ENCODE results near the gene MNT.

The MNT gene

GRCh38 chr17:2374549-2375285 is 26.1 kb downstream of the MNT start:
- no peak for DNase-seq (ENCODE audit: low read depth, low spot score)
- no peak overlapping the region for H3K27ac ChIP-seq
- no peak for TF ChIP-seq FOXP2 (optimal IDR thresholded peaks at IDR 0.05; ENCODE audit: control extremely low read depth, extremely low read length, insufficient read depth)
- no peak for TF ChIP-seq EZH2 (IDR thresholded peaks at IDR 0.05)
- TF ChIP-seq POLR2AphosphoS5 (IDR thresholded peaks at IDR 0.05; ENCODE audit: borderline replicate concordance, low read depth, low read length): no peak
- H3K4me3 ChIP-seq: no peak overlapping the region
- peaks cover 3% of the 10 kb centered on the region; the same call in 1 of the 2 replicates for H3K36me3 ChIP-seq (ENCODE audit: insufficient read depth, low read length)
- H3K9me3 ChIP-seq (ENCODE audit: low read depth, low read length): no peaks in the 10 kb centered on the region
- no peak overlapping the region for H3K9ac ChIP-seq (ENCODE audit: insufficient read length)

GRCh38 chr17:2373179-2373578 is 27.7 kb downstream of the MNT start:
- DNase-seq (ENCODE audit: low read depth, low spot score): no peak
- H3K4me3 ChIP-seq: no peak overlapping the region

GRCh38 chr17:2372681-2373080 is 28.2 kb downstream of the MNT start:
- H3K36me3 ChIP-seq (ENCODE audit: insufficient read depth, low read length): peaks cover 3% of the 10 kb centered on the region; the same call in 1 of the 2 replicates
- no peak for DNase-seq (ENCODE audit: low read depth, low spot score)
- no peak for TF ChIP-seq EZH2 (IDR thresholded peaks at IDR 0.05)
- no peak for TF ChIP-seq FOXP2 (optimal IDR thresholded peaks at IDR 0.05; ENCODE audit: control extremely low read depth, extremely low read length, insufficient read depth)
- no peak for TF ChIP-seq POLR2AphosphoS5 (IDR thresholded peaks at IDR 0.05; ENCODE audit: borderline replicate concordance, low read depth, low read length)
- no peak overlapping the region for H3K4me3 ChIP-seq
- H3K9ac ChIP-seq (ENCODE audit: insufficient read length): no peak overlapping the region
- H3K27ac ChIP-seq: no peak overlapping the region
- H3K9me3 ChIP-seq (ENCODE audit: low read depth, low read length): no peaks in the 10 kb centered on the region

More at GRCh38 chr17:2373179-2373578, 27.7 kb downstream of the MNT start:
- Histone ChIP-seq H3K36me3 (ENCODE audit: insufficient read depth, low read length) (peaks cover 3% of the 10 kb centered on the region; the same call in 1 of the 2 replicates), H3K9ac (ENCODE audit: insufficient read length) (no peak overlapping the region), H3K9me3 (ENCODE audit: low read depth, low read length) (no peaks in the 10 kb centered on the region), H3K27ac (no peak overlapping the region)
- TF ChIP-seq POLR2AphosphoS5 (IDR thresholded peaks at IDR 0.05; ENCODE audit: borderline replicate concordance, low read depth, low read length): no peak
- no peak for TF ChIP-seq FOXP2 (optimal IDR thresholded peaks at IDR 0.05; ENCODE audit: control extremely low read depth, extremely low read length, insufficient read depth)
- no peak for TF ChIP-seq EZH2 (IDR thresholded peaks at IDR 0.05)

GRCh38 chr17:2372180-2372579 is 28.7 kb downstream of the MNT start:
- Histone ChIP-seq H3K36me3 (ENCODE audit: insufficient read depth, low read length) (peaks cover 3% of the 10 kb centered on the region; the same call in 1 of the 2 replicates), H3K27ac (no peak overlapping the region), H3K4me3 (no peak overlapping the region), H3K9ac (ENCODE audit: insufficient read length) (no peak overlapping the region), H3K9me3 (ENCODE audit: low read depth, low read length) (no peaks in the 10 kb centered on the region)
- TF ChIP-seq FOXP2 (optimal IDR thresholded peaks at IDR 0.05; ENCODE audit: control extremely low read depth, extremely low read length, insufficient read depth) (no peak), EZH2 (IDR thresholded peaks at IDR 0.05) (no peak), POLR2AphosphoS5 (IDR thresholded peaks at IDR 0.05; ENCODE audit: borderline replicate concordance, low read depth, low read length) (no peak)
- no peak for DNase-seq (ENCODE audit: low read depth, low spot score)

GRCh38 chr17:2371183-2372130 is 29.4 kb downstream of the MNT start:
- peaks cover 3% of the 10 kb centered on the region; the same call in 1 of the 2 replicates for H3K36me3 ChIP-seq (ENCODE audit: insufficient read depth, low read length)
- no peaks in the 10 kb centered on the region for H3K9me3 ChIP-seq (ENCODE audit: low read depth, low read length)
- no peak overlapping the region for H3K4me3 ChIP-seq
- no peak overlapping the region for H3K9ac ChIP-seq (ENCODE audit: insufficient read length)
- no peak for DNase-seq (ENCODE audit: low read depth, low spot score)
- no peak overlapping the region for H3K27ac ChIP-seq
- TF ChIP-seq POLR2AphosphoS5 (IDR thresholded peaks at IDR 0.05; ENCODE audit: borderline replicate concordance, low read depth, low read length) (no peak), EZH2 (IDR thresholded peaks at IDR 0.05) (no peak), FOXP2 (optimal IDR thresholded peaks at IDR 0.05; ENCODE audit: control extremely low read depth, extremely low read length, insufficient read depth) (no peak)

GRCh38 chr17:2370211-2370589 is 30.7 kb downstream of the MNT start:
- H3K27ac ChIP-seq: no peak overlapping the region
- no peak overlapping the region for H3K4me3 ChIP-seq
- no peak for DNase-seq (ENCODE audit: low read depth, low spot score)
- no peak overlapping the region for H3K9ac ChIP-seq (ENCODE audit: insufficient read length)
- no peaks in the 10 kb centered on the region for H3K9me3 ChIP-seq (ENCODE audit: low read depth, low read length)
- H3K36me3 ChIP-seq (ENCODE audit: insufficient read depth, low read length): no peaks in the 10 kb centered on the region; the same call in 1 of the 2 replicates
- TF ChIP-seq POLR2AphosphoS5 (IDR thresholded peaks at IDR 0.05; ENCODE audit: borderline replicate concordance, low read depth, low read length) (no peak), EZH2 (IDR thresholded peaks at IDR 0.05) (no peak), FOXP2 (optimal IDR thresholded peaks at IDR 0.05; ENCODE audit: control extremely low read depth, extremely low read length, insufficient read depth) (no peak)

GRCh38 chr17:2369551-2370210 is 31.2 kb downstream of the MNT start:
- Histone ChIP-seq H3K9me3 (ENCODE audit: low read depth, low read length) (no peaks in the 10 kb centered on the region), H3K27ac (no peak overlapping the region), H3K9ac (ENCODE audit: insufficient read length) (no peak overlapping the region), H3K4me3 (no peak overlapping the region), H3K36me3 (ENCODE audit: insufficient read depth, low read length) (no peaks in the 10 kb centered on the region; the same call in 1 of the 2 replicates)
- TF ChIP-seq FOXP2 (optimal IDR thresholded peaks at IDR 0.05; ENCODE audit: control extremely low read depth, extremely low read length, insufficient read depth): no peak
- no peak for TF ChIP-seq POLR2AphosphoS5 (IDR thresholded peaks at IDR 0.05; ENCODE audit: borderline replicate concordance, low read depth, low read length)
- no peak for TF ChIP-seq EZH2 (IDR thresholded peaks at IDR 0.05)
- no peak for DNase-seq (ENCODE audit: low read depth, low spot score)

Measured in SK-N-MC (cell line).